PC-3 (cell line): Measurements from ENCODE around the gene ANKRD9.

Experiments used
- EZH2 ChIP-seq: fragments of 300-600 bp; sonication (generic); IDR thresholded peaks from one replicate; pipeline ENCODE4 v1.6.1; 2017; ENCODE audit warnings: antibody characterized with exemption, mild to moderate bottlenecking, low read length; ENCODE audit not compliant: unreplicated experiment
- EZH2phosphoT487 ChIP-seq: fragments of 300-600 bp; sonication (generic); IDR thresholded peaks from 2 replicates; pipeline ENCODE4 v1.6.1; 2018; ENCODE audit warnings: mild to moderate bottlenecking, antibody characterized with exemption, low read length, borderline replicate concordance
- TF ChIP-seq, protein P1 (sequence below): fragments of 300-600 bp; sonication (generic); conservative IDR thresholded peaks from 2 replicates; pipeline ENCODE4 v1.5.1; 2017; ENCODE audit warnings: antibody characterized with exemption, low read depth, mild to moderate bottlenecking, low read length

DNA sequence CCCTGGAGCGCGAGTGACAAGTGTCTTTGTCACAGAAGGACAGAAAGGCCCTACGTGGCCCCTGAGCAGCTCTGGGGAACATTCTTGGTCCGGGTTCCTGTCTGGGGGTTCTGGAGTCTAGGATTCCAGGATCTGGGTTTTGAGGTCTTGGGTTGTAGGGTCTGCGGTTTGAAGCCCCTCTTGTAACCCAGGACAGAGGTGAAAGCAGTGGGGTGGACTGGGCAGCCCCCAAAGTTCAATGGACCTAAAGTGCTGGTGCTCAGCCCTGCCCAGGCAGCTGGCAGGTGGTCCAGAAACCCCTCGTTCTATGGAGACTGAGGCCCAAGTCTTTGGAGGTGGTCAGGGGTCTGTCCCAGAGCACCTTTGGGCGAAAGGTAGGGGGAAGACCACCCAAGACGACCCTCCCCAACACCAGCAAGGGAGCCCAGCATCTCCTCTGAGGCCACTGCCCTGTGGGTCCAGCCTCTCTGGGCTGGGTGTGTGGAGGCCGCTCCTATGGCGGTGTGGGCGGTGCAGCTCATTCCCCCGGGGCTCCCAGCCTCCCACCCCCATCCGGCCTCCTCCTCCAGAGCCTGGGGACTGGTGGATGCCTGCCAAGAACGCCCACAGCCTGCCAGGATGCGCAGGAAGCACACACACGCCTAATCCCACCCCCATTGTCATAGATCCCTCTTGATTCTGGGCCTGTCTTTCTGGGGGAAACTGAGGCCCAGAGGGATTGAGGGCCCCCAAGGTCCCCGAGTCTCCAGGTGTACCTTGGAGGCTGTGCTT, 30.2 kb upstream of the ANKRD9 start:
- TF ChIP-seq, protein P1, sequence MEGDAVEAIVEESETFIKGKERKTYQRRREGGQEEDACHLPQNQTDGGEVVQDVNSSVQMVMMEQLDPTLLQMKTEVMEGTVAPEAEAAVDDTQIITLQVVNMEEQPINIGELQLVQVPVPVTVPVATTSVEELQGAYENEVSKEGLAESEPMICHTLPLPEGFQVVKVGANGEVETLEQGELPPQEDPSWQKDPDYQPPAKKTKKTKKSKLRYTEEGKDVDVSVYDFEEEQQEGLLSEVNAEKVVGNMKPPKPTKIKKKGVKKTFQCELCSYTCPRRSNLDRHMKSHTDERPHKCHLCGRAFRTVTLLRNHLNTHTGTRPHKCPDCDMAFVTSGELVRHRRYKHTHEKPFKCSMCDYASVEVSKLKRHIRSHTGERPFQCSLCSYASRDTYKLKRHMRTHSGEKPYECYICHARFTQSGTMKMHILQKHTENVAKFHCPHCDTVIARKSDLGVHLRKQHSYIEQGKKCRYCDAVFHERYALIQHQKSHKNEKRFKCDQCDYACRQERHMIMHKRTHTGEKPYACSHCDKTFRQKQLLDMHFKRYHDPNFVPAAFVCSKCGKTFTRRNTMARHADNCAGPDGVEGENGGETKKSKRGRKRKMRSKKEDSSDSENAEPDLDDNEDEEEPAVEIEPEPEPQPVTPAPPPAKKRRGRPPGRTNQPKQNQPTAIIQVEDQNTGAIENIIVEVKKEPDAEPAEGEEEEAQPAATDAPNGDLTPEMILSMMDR, result no peak
- TF ChIP-seq EZH2, result no peak
- TF ChIP-seq EZH2phosphoT487, result no peak
